Measurements from ENCODE around the gene PFDN4.

- TF ChIP-seq CTCF (tag by site-specific recombination; IDR thresholded peaks at IDR 0.05) (no peak), ZNF133 (tag by site-specific recombination; IDR thresholded peaks at IDR 0.05) (no peak), ZNF10 (tag by site-specific recombination; IDR thresholded peaks at IDR 0.05) (no peak), ZNF112 (tag by site-specific recombination; IDR thresholded peaks at IDR 0.05) (no peak), ZNF704 (tag by site-specific recombination; IDR thresholded peaks at IDR 0.05) (no peak), ZNF544 (tag by site-specific recombination; IDR thresholded peaks at IDR 0.05) (no peak), PRDM10 (tag by site-specific recombination; IDR thresholded peaks at IDR 0.05) (peak; percentile 90), ZNF341 (tag by site-specific recombination; IDR thresholded peaks at IDR 0.05; ENCODE audit: low read depth) (peak; percentile 94), YY1 (tag by site-specific recombination; IDR thresholded peaks at IDR 0.05) (no peak), ZNF292 (tag by site-specific recombination; IDR thresholded peaks at IDR 0.05; ENCODE audit: borderline replicate concordance, low read depth) (no peak), PRDM4 (tag by site-specific recombination; IDR thresholded peaks at IDR 0.05) (no peak)
Observed at GRCh38 chr20:54173653-54174456, 34.0 kb upstream of the PFDN4 start, which contains the start of gene CYP24A1.

Measured in HEK293 (cell line).